GM04504 (cell line): ENCODE measurements around the gene HDDC3.

Source experiments
- DNase-seq: peaks from one replicate; pipeline ENCODE4 v3.0.0-alpha.2; 2012; ENCODE audit warnings: low read depth

HDDC3 gene, protein sequence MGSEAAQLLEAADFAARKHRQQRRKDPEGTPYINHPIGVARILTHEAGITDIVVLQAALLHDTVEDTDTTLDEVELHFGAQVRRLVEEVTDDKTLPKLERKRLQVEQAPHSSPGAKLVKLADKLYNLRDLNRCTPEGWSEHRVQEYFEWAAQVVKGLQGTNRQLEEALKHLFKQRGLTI

GRCh38 chr15:90931828-90932659 lies at the start of gene HDDC3:
Gene HDDC3 (minus strand): TSS chr15:90932549. CDS start chr15:90932540, 9 bp downstream.
- no peak for DNase-seq

DNA sequence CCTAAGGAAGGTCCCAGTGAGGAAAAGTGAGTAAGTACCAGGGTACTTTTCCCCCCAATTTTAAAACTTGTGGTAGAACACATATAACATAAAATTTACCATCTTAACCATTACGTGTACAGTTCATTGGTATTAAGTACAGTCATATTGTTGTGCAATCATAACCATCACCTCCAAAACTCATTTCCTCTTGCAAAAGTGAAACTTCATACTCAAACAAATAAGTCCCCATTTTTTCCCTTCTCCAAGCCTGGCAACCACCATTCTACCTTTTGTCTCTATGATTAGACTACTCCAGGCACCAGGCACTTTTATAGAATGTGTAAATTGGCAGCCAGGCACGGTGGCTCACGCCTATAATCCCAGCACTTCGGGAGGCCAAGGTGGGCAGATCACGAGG lies 49.8 kb upstream of the HDDC3 start:
- DNase-seq = no peak

DNA sequence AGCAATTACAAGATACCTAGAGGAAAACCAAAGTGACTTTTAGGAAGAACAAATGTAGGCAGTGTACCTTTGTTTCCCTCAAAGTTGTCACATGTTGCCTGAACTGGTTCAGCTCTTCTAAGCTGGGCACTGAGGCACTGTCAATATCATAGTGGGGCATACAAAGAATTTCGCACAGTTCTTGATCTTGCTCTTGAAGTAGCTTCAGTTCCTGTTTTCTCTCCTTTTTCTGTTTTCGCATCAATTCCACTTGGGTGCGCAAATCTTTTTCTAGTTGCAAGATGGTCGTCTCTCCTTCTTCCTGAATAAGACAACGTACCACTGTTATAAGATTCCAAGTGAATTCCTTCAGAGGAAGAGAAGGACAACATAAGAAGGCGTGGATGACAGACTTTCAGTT lies 49.3 kb upstream of the HDDC3 start:
- no peak for DNase-seq

DNA sequence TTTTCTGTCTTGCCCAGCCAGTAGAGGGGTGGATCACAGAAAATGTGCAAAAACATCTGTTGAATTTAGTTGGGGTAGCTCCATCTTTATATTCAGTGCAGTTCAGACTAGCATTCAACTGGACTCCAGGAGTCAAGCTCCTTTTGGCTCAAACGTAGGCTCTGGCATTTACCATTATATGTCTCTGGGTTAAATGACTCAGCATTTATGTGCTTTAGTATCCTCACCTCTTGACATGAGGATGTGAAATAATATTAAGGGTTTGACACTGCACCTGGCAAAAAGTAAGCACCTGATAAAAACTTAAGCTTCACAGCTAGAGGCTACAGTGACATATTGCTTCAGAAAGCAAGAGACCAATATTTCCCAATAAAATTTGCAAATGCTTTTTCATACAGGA lies 47.2 kb upstream of the HDDC3 start:
- no peak for DNase-seq

DNA sequence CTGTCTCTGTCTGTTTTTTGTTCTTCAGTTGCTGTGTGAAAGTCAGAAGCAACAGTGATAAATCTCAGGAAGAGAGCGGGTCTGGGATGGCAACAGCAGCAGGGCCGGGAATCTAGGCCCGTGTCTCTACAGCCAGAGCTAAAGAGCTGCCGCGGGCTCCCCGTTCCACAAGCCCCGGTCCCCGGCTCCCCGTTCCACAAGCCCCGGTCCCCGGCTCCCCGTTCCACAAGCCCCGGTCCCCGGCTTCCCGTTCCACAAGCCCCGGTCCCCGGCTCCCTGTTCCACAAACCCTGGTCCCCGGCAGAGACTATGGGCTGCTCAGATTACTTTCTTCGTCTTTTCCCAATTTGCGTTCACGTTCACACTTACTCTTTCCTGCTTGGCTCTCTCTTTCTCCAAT lies 41.9 kb upstream of the HDDC3 start:
- DNase-seq = no peak

DNA sequence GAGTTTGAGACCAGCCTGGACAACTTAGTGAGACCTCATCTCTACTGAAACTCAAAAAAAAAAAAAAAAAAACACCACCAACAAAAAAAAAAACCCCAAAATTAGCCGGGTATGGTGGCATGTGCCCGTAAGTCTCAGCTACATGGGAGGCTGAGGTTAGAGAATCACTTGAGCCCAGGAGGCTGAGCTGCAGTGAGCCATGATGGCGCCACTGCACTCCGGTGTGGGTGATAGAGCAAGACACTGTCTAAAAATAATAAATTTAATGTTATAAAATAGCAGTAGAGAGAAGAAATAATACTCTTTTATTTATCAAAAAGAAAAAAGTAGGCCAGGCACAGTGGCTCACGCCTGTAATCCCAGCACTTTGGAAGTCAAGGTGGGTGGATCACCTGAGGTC lies 39.8 kb upstream of the HDDC3 start:
- no peak for DNase-seq

DNA sequence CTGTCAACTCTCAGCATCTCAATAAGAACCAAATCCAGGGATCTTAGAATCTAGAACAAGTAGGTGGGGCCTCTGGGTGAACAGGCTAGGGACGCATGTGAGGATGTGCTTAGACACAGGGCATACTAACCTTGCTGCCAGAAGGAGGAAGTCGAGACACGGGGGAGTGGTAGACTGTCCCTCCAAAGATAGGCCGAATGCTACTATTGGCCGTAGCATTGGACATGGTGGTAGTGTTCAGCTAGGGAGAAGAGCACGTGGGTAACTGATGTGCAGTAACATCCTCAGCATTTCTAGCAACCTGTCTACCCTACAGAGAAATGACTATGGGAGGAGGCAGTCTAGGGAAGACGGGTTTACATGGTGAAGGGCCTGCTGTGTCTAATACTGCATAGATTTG lies 37.9 kb upstream of the HDDC3 start:
- no peak for DNase-seq

DNA sequence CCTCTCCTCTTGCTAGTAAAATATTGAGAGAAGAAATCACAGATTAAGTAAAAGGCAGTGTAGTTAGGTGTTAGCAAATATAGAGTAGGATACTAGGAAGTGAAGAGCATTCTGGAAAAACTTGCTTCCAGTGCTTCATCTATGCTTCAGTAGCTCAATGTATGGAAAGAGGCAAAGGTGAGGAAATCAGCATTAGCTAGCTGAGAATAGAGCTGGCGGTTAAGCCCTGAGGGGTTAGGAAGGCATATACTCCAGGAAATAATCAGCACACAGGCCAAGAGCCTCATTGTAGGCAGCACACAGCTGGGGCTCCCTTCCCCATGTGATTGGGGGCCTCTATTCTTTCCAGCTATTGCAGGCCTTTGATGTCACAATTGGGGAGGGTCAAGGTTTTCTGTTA lies 36.1 kb upstream of the HDDC3 start:
- no peak for DNase-seq

- no peak for DNase-seq
Measured at GRCh38 chr15:90967206-90967605, 34.9 kb upstream of the HDDC3 start.

- DNase-seq = no peak
Measured at GRCh38 chr15:90966262-90966661, 33.9 kb upstream of the HDDC3 start.

DNA sequence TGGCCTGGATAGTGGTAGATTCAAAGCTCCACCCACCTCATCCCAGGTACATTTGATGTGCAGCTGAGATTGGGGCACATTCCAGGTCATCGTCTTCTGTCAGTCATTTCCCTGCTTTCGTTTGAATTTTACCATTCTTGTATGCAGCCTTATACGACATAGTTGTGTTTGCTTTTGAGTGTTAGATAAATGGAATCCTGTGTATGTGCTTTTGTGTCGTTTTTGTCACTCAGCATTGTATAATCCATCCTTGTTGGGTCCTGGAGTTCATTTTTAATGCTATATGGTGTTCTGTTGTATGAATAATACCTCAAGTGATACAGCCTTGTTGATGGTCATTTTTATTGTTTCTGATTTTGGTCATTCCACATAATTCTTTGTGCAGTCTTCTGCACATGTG lies 29.7 kb upstream of the HDDC3 start:
- no peak for DNase-seq

DNA sequence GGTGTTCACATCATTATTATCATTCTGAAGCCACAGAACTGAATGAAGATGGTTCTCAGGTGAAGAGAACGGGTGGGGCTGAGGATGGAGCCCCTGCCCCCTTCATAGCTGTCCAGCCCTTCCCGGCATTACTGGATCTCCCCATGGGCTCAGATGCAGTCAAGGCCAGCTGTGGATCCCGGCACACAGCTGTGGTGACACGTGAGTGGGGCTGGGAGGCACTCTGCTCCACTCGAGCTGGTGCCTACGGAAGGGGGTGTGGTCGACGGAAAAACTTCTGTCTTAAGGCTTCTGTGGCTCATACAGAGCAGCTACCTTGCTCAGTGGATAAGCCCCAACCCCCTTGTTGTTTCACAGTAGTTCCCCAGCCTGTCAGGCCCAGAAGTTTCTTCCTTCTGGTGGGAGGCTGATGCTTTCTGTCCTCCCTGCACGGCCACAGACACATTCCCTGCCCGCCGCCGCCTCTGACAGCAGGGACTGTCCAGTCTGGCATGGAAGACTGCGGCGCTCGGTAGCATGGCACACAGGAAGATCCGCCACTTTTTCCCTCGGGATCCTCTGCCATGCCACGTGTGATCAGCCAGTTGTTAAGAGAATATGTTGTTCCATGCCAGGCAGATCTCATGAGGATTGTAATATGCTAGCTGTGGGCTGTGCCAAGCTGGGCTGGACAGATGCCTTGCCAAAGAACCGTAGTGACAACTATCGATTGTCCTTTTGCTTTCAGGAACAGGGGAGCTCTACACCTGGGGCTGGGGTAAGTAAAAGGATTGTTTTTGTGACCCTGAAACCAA lies 28.1 kb upstream of the HDDC3 start:
- no peak for DNase-seq

- DNase-seq = no peak
Measured at GRCh38 chr15:90959894-90960293, 27.5 kb upstream of the HDDC3 start.

DNA sequence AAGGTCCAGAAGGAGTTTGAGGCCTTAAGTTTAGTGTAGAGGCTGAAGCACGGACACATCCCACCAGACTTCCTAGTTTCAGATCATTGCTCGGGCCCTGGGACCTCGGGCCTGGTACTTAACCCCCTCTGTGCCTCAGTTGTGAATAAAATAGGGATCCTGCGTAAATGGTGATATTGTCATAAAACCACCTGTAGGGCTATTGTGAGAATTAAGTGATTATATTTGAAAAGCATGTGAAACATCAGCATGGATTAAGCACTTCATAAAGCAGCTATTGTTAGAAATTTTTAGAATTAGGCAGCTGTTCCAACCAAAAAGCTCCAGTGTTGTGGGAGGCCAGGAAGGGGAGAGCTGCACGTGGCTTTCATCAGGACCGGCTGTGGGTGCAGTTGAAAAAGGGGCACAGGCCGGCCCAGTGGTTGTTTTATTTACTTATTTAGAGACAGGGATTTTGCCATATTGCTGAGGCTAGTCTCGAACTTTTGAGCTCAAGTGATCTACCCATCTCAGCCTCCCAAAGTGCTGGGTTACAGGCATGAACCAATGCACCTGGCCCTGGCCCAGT lies 26.8 kb upstream of the HDDC3 start:
- DNase-seq = no peak

GRCh38 chr15:90957791-90958190 lies 25.4 kb upstream of the HDDC3 start:
- no peak for DNase-seq

DNA sequence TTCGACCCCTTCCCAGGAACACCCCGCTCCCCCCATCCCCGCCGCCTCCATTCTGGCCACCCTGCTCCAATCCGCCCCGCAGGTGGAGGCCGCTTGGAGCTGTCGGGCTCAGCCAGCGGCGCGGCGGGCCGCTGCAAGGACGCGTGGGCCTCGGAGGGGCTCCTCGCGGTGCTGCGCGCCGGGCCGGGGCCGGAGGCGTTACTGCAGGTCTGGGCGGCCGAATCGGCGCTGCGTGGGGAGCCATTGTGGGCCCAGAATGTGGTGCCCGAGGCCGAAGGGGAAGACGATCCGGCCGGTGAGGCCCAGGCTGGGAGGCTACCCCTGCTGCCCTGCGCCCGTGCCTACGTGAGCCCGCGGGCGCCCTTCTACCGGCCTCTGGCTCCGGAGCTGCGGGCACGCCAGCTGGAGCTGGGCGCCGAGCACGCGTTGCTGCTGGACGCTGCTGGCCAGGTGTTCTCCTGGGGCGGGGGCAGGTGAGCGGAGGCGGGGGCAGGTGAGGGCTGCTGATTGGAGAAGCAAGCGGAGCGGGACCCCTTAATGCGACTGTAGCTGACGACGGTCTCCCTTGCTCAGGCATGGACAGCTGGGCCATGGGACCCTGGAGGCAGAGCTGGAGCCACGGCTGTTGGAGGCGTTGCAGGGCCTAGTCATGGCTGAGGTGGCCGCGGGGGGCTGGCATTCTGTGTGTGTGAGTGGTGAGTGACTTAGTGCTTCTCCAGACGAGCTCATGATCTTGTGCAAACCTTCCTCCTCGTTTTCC lies 24.9 kb upstream of the HDDC3 start:
- no peak for DNase-seq

DNA sequence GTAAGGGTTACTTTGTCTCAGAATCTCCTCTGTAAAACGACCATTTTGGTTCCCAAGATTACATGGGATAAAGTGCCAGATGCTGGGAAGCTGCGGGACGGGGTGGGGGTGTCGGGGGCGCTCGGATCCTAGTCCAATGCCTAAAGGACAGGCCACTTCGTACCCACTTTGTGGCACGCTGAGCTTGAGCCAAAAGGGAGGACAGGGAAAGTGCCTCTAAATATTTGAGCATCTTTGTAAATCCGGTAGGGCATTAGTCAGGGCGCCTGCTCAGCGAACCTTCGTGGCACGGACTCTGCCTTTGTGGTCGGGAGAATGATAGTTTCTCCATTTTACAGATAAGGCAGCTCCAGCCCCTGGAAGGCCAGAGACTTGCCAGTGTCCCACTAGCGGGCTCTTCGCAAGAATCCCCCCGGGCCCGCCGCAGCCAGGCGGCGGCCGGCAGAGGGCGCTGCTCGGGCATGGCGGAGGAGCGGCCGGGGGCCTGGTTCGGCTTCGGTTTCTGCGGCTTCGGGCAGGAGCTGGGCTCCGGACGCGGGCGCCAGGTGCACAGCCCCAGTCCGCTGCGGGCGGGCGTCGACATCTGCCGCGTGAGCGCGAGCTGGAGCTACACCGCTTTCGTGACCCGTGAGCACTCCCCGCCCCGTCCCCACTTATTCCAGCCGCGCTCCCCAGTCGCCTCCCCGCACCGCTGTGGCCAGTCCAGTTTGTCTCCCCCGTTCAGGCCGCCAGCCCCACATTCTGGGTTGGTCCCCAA lies 24.1 kb upstream of the HDDC3 start:
- DNase-seq = no peak

DNA sequence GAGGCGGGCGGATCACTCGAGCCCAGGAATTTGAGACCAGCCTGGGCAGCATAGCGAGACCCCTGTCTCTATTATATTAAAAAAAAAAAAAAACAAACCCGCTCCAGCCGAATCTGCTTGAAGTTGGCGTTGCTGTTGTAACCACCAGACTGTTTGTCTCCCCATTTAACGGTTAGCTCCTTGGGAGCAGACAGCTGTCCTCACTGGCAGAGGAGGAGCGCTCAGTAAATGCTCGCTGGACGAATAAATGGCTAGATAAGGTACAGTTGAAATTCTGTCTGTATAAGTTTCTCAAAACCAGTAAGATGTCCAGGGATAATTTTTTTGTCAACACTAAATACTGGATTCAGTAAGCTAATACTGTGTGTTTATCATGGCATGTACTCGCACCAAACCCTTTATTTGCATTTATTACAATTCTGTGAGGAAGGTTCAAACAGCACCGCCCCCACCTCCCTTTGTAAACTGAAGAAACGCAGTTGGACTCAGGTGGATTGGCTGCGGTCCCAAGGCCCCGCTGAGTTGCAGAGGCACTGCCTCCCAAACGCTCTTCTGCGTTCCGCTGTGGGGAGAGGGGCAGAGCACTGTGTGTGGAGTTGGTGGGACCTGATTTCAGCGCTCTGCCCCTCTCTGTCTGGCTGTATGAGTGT lies 23.4 kb upstream of the HDDC3 start:
- no peak for DNase-seq

- DNase-seq = peak; percentile 88
Measured at GRCh38 chr15:90954712-90955623, 22.6 kb upstream of the HDDC3 start, which contains the start of gene RCCD1. Gene RCCD1 (plus strand): TSS chr15:90954884. CDS start chr15:90956735, 1,851 bp downstream.
